ENCODE results near the gene LY6G6C. TPM values are rescaled to one million over a fixed set of nuclear protein-coding genes. Genes with fewer than 3 reads are reported as not detected.

Gene LY6G6C
- total and polyA plus RNA-seq, 10 of the 15 experiments (the other 5 are each of a cell fraction or from before 2014, with no cell fraction given): not detected

GRCh38 chr6:31669676-31670075 lies 51.9 kb downstream of the LY6G6C start, which contains the start of gene LY6G5B:
LY6G5B (plus strand) TSS chr6:31669976; CDS start chr6:31670951, 975 bp downstream.
- BruUV-seq (replicated peaks): no TSS peak
- peaks cover 11% of the 10 kb centered on the region for H3K4me1 ChIP-seq (ENCODE audit: control insufficient read depth, insufficient read depth, low read length)
- no peak within 1 kb of the TSS for H3K4me2 ChIP-seq (ENCODE audit: control insufficient read depth, insufficient read depth)
- ChIA-PET POLR2A (interaction anchor here (1.1 kb wide), 1 partner anchor 11 kb away, joined by 3 read pairs; no protein-coding TSS in a partner anchor), SMC1A (ENCODE audit: uncharacterized antibody, unreplicated experiment) (interaction anchor here (1.1 kb wide), 1 partner anchor 33 kb away, joined by 4 read pairs; the partner anchor contains the start of gene ABHD16A), CTCF (interaction anchor here (1.0 kb wide), 1 partner anchor 12 kb away, joined by 3 read pairs; the partner anchor contains the start of gene LY6G5C), RAD21 (ENCODE audit: unreplicated experiment) (no interaction called here)
- no peaks in the 10 kb centered on the region for H3K27me3 ChIP-seq (replicated peaks in 1 of 2; ENCODE audit: control insufficient read depth in 2 of 2, insufficient read depth in 2 of 2, low read length in 1 of 2)
- no peak for FAIRE-seq
- no peaks in the 10 kb centered on the region for H3K9me3 ChIP-seq (replicated peaks; ENCODE audit: control insufficient read depth, insufficient read depth, low read length)
- 89% methylated on average over 8 of the region's 8 CpGs for WGBS (ENCODE audit: insufficient coverage, insufficient replicate concordance, low lambda C conversion rate, missing lambda C conversion rate)
- intact Hi-C loops (cut with micrococcal nuclease; ENCODE audit: unreplicated experiment): loop anchor here (5.0 kb wide), 2 partner anchors 68 to 163 kb away; partner anchors contain the start of gene CLIC1
- H3K36me3 ChIP-seq (ENCODE audit: control insufficient read depth in 2 of 2, insufficient read depth in 2 of 2, low read length in 1 of 2): peaks cover 22 to 38% of the 10 kb centered on the region in 2 experiments
- no peak within 1 kb of the TSS for H3K4me3 ChIP-seq
- no peak for DNase-seq (ENCODE audit: low read depth, low spot score)
- H3K9ac ChIP-seq (ENCODE audit: control insufficient read depth, insufficient read depth, low read length): no peak within 1 kb of the TSS
- peaks cover 32% of the 10 kb centered on the region for H3K79me2 ChIP-seq (ENCODE audit: control insufficient read depth, insufficient read depth, low read length)
- H3K27ac ChIP-seq (ENCODE audit: control insufficient read depth, insufficient read depth): no peak within 1 kb of the TSS
- no peaks in the 10 kb centered on the region for H4K20me1 ChIP-seq (ENCODE audit: control insufficient read depth, insufficient read depth)
- no peak for ATAC-seq
- H2AFZ ChIP-seq (ENCODE audit: control insufficient read depth, low read depth, low read length): no peak within 1 kb of the TSS
- in situ Hi-C loops (cut with MboI): no loop called here
- TF ChIP-seq MTA2 (IDR thresholded peaks at IDR 0.05; ENCODE audit: low read depth) (no peak), SUPT20H (IDR thresholded peaks at IDR 0.05; ENCODE audit: borderline replicate concordance, control insufficient read depth, low read depth, low read length) (no peak), CUX1 (IDR thresholded peaks at IDR 0.05; ENCODE audit: insufficient replicate concordance, low read depth, low read length) (no peak), MYC (IDR thresholded peaks at IDR 0.05; ENCODE audit: insufficient read depth, insufficient read length, insufficient replicate concordance, low read length, severe bottlenecking) (no peak), RELB (IDR thresholded peaks at IDR 0.05; ENCODE audit: low read depth) (no peak), EGR1 (IDR thresholded peaks at IDR 0.05; ENCODE audit: borderline replicate concordance in 1 of 2, low read depth in 2 of 2, low read length in 2 of 2) (no peak), HDAC2 (IDR thresholded peaks at IDR 0.05) (no peak), CREM (IDR thresholded peaks at IDR 0.05; ENCODE audit: low read depth) (no peak), ZNF592 (IDR thresholded peaks at IDR 0.05) (no peak)

Measured in GM12878 (cell line).